ENCODE data around the gene TRERF1. TPM values are rescaled to one million over a fixed set of nuclear protein-coding genes. Genes with fewer than 3 reads are reported as not detected.

Gene TRERF1
- total RNA-seq, 1 experiment from 2014 or later: 22.3 TPM

- TF ChIP-seq ZNF396 (CRISPR knock-in tag; IDR thresholded peaks at IDR 0.05; ENCODE audit: borderline replicate concordance) (no peak), E2F5 (CRISPR knock-in tag; IDR thresholded peaks at IDR 0.05) (no peak), ZBTB21 (CRISPR knock-in tag; IDR thresholded peaks at IDR 0.05; ENCODE audit: borderline replicate concordance) (no peak), ELF4 (CRISPR knock-in tag; IDR thresholded peaks at IDR 0.05; ENCODE audit: low read depth) (no peak), ZNF219 (CRISPR knock-in tag; IDR thresholded peaks at IDR 0.05; ENCODE audit: borderline replicate concordance) (no peak), ZNF532 (CRISPR knock-in tag; IDR thresholded peaks at IDR 0.05; ENCODE audit: borderline replicate concordance) (no peak)
These were observed 151.0 kb downstream of the TRERF1 start (continued) for GRCh38 chr6:42300701-42301100.

- H3K36me3 Mint-ChIP-seq: peaks cover 9% of the 10 kb centered on the region; the same call in 1 of the 2 replicates
- CTCF ChIA-PET: no interaction called here
- ATAC-seq: no peak
- TF ChIP-seq AR (CRISPR knock-in tag; IDR thresholded peaks at IDR 0.05) (no peak), AFF4 (CRISPR knock-in tag; IDR thresholded peaks at IDR 0.05; ENCODE audit: borderline replicate concordance) (no peak), FOXK1 (CRISPR knock-in tag; IDR thresholded peaks at IDR 0.05) (no peak), ELF4 (CRISPR knock-in tag; IDR thresholded peaks at IDR 0.05; ENCODE audit: low read depth) (no peak), PRDM15 (CRISPR knock-in tag; IDR thresholded peaks at IDR 0.05) (no peak), IRF1 (CRISPR knock-in tag; IDR thresholded peaks at IDR 0.05) (no peak), TEAD1 (CRISPR knock-in tag; IDR thresholded peaks at IDR 0.05) (no peak), E2F5 (CRISPR knock-in tag; IDR thresholded peaks at IDR 0.05) (no peak), ZNF219 (CRISPR knock-in tag; IDR thresholded peaks at IDR 0.05; ENCODE audit: borderline replicate concordance) (no peak), SP1 (CRISPR knock-in tag; conservative IDR thresholded peaks at IDR 0.05) (no peak), CREB1 (CRISPR knock-in tag; IDR thresholded peaks at IDR 0.05) (no peak)
These were observed 151.5 kb downstream of the TRERF1 start for GRCh38 chr6:42300185-42300584.

More at GRCh38 chr6:42300185-42300584, 151.5 kb downstream of the TRERF1 start:
- H3K4me3 Mint-ChIP-seq: no peak overlapping the region
- POLR2A ChIA-PET: no interaction called here
- H3K4me1 Mint-ChIP-seq: peaks cover 33% of the 10 kb centered on the region
- no peaks in the 10 kb centered on the region for H3K27me3 Mint-ChIP-seq (ENCODE audit: low read depth)
- no peaks in the 10 kb centered on the region for H3K9me3 Mint-ChIP-seq
- H3K27ac Mint-ChIP-seq: no peak overlapping the region
- DNase-seq (ENCODE audit: low spot score): no peak

Measured in WTC11 (cell line).